ENCODE data around the gene PID1. TPM values are rescaled to one million over a fixed set of nuclear protein-coding genes. Genes with fewer than 3 reads are reported as not detected.

The PID1 gene
- total RNA-seq, 2 donors from 2014 or later: 13.0 to 13.8 TPM

GRCh38 chr2:229231885-229232284, 39.2 kb downstream of the PID1 start:
- no peak for TF ChIP-seq CTCF (IDR thresholded peaks at IDR 0.05)
- DNase-seq: no peak
- no peaks in the 10 kb centered on the region for H3K9me3 ChIP-seq
- H3K36me3 ChIP-seq (replicated peaks in 1 of 2; ENCODE audit: insufficient read depth in 1 of 2, low read depth in 2 of 2): no peaks in the 10 kb centered on the region
- no peak for ATAC-seq
- H3K4me3 ChIP-seq: no peak overlapping the region
- no peak overlapping the region for H3K27ac ChIP-seq
- peaks cover 9% of the 10 kb centered on the region for H3K4me1 ChIP-seq
- intact Hi-C loops (cut with DNase I): no loop called here
- 73 to 75% methylated on average over 7 of the region's 7 CpGs for WGBS, 2 donors
- no peaks in the 10 kb centered on the region for H3K27me3 ChIP-seq

GRCh38 chr2:229231328-229231868, 39.7 kb downstream of the PID1 start:
- peaks cover 9% of the 10 kb centered on the region for H3K4me1 ChIP-seq
- ATAC-seq (no peak), DNase-seq (no peak)
- no peaks in the 10 kb centered on the region for H3K9me3 ChIP-seq
- no peaks in the 10 kb centered on the region for H3K36me3 ChIP-seq (replicated peaks in 1 of 2; ENCODE audit: insufficient read depth in 1 of 2, low read depth in 2 of 2)
- no peak overlapping the region for H3K27ac ChIP-seq
- H3K27me3 ChIP-seq: no peaks in the 10 kb centered on the region
- TF ChIP-seq POLR2A (IDR thresholded peaks at IDR 0.05): no peak
- intact Hi-C loops (cut with DNase I): no loop called here
- H3K4me3 ChIP-seq: no peak overlapping the region
- WGBS, 2 donors: 73 to 85% methylated on average over 3 of the region's 3 CpGs

GRCh38 chr2:229230911-229231310, 40.2 kb downstream of the PID1 start:
- intact Hi-C loops (cut with DNase I): no loop called here
- TF ChIP-seq CTCF (IDR thresholded peaks at IDR 0.05) (no peak), POLR2A (IDR thresholded peaks at IDR 0.05) (no peak)
- H3K27me3 ChIP-seq: no peaks in the 10 kb centered on the region
- H3K27ac ChIP-seq: no peak overlapping the region
- no peak overlapping the region for H3K4me3 ChIP-seq
- ATAC-seq (no peak), DNase-seq (no peak)
- WGBS, 2 donors: 94 to 96% methylated on average over 3 to 4 of the region's 4 CpGs
- H3K4me1 ChIP-seq: peaks cover 9% of the 10 kb centered on the region
- no peaks in the 10 kb centered on the region for H3K9me3 ChIP-seq
- no peaks in the 10 kb centered on the region for H3K36me3 ChIP-seq (replicated peaks in 1 of 2; ENCODE audit: insufficient read depth in 1 of 2, low read depth in 2 of 2)

- H3K27ac ChIP-seq: no peak overlapping the region
- intact Hi-C loops (cut with DNase I): no loop called here
Measured at GRCh38 chr2:229230256-229230655, 40.8 kb downstream of the PID1 start.

GRCh38 chr2:229226382-229226781, 44.7 kb downstream of the PID1 start:
- DNase-seq (peak in 1 of 4 donors; percentile 11), ATAC-seq (no peak)
- no peak overlapping the region for H3K27ac ChIP-seq
- 79 to 83% methylated on average over 2 of the region's 2 CpGs for WGBS, 2 donors
- H3K4me1 ChIP-seq: peaks cover 9% of the 10 kb centered on the region
- H3K27me3 ChIP-seq: no peaks in the 10 kb centered on the region
- H3K9me3 ChIP-seq: no peaks in the 10 kb centered on the region
- TF ChIP-seq CTCF (IDR thresholded peaks at IDR 0.05) (no peak), POLR2A (IDR thresholded peaks at IDR 0.05) (no peak)
- intact Hi-C loops (cut with DNase I): no loop called here
- no peaks in the 10 kb centered on the region for H3K36me3 ChIP-seq (replicated peaks in 1 of 2; ENCODE audit: insufficient read depth in 1 of 2, low read depth in 2 of 2)
- H3K4me3 ChIP-seq: no peak overlapping the region

More at GRCh38 chr2:229230256-229230655, 40.8 kb downstream of the PID1 start:
- DNase-seq: no peak
- no peaks in the 10 kb centered on the region for H3K27me3 ChIP-seq
- H3K36me3 ChIP-seq (replicated peaks in 1 of 2; ENCODE audit: insufficient read depth in 1 of 2, low read depth in 2 of 2): no peaks in the 10 kb centered on the region
- H3K4me1 ChIP-seq: peaks cover 9% of the 10 kb centered on the region
- WGBS, 2 donors: 60 to 71% methylated on average over 2 of the region's 2 CpGs
- TF ChIP-seq CTCF (IDR thresholded peaks at IDR 0.05): no peak
- no peak for TF ChIP-seq POLR2A (IDR thresholded peaks at IDR 0.05)
- ATAC-seq: no peak
- no peaks in the 10 kb centered on the region for H3K9me3 ChIP-seq
- H3K4me3 ChIP-seq: no peak overlapping the region

Measured in body of pancreas (tissue), 4 donors.